EH (cell line): ENCODE results near the gene ARL15.

Experiments used
- DNase-seq: peaks from one replicate; pipeline ENCODE4 v3.0.0-alpha.2; 2015; ENCODE audit warnings: low read depth

ARL15 gene

DNA sequence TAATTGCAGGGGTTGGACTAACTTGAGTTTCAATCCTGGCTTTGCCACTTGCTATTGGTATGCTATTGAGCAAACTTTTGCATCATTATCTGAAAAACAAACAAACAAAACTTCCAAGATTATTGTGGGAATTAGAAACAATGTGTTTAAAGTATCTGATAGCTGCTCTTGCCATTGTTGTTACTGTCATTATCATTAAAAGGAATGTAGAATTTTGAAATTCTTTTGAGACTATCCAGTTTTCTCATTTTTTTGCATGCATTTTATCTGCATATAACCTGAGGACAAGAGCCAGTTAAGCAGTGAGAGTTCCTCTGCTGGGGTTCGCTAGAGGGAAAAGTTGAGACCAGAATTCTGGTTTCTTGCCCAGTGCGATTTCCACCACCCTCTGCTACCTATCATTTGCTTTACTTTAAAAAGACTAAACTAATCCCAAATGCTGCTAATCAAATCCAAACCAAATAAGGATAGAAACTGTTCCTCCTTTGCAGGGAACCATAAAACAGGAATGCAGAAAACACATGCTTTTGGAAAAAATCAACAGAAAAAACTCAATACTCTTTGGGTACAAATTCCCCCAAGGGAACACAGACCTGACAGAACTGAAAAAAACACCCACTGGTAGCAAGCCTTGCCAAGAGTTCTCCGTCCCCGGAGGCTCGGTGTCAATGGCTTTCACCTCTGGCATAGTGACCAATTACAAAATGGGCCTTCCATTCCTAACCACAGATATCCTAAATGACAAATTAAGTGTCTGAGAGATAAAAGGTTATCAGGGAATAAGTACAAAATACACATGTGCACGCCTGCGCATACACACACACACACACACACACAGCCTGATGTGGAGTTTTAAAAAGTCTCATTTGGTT, 373.7 kb downstream of the ARL15 start:
- peak; percentile 87 for DNase-seq

DNA sequence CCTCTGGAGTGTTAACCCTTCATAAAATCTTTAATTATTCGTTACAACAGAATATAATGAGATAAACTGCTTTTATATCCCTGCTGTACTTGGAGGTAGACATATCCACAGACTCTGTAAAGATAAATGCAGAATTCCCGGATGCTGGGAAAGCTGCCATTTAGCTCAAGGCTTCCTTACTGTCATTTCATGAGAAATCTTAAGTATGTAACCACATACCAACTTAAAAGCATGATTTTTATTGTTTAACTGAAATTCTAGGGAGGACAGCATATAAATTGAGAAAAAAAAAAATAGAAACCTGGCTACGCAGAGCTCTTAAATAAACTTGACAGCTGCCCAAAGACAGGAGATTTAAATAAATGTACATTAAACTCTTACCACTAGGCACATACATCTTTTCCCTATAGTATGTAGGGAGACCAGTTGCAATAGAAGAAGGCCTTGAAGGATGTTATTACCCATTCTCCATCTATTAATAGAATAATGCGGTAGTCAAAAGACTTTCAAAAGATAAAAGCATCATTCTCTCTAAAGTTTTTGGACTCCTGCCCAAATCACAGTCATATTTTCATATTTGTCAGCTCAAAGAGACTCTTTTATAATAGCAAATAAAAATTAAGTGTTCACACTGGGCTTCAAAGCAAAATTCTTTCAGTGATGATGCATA, 376.1 kb downstream of the ARL15 start:
- peak; percentile 92 for DNase-seq

DNA sequence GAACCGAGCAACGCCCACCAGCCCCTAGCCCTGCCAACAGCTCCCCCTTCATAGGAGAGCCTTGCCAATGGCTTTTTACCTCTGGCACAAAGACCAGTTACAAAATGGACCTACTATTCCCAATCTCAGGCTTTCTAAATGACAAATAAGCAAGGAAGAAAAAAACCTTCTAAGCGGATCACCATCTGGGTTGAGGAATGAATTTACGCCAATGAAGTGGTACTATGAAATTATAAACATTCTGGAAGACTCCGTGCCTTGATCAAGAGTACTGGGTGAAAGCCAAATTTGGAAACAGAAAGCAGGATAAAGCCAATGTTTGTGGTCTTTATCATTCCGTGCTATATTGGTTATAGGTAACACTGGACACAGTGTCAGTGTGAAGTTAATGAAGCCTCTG, 378.0 kb downstream of the ARL15 start:
- DNase-seq = no peak

DNA sequence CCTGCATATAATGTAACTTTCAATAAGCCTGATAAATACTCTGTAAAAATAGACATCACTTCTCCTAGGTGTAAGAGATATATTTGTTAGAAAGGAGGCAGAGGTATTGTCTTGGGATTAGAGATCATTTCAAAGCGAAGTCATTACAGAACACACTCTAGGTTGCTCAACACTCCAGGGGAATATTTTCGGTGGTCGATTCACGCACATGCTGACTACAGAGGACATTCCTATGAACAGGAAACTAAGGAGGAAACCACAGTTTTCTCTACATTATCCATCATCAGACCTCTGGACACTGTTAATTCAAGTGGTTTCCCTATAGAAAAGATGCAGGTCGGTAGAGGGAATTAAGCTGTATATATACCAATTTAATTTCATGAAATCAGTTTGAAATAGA, 379.9 kb downstream of the ARL15 start:
- peak; percentile 49 for DNase-seq

DNA sequence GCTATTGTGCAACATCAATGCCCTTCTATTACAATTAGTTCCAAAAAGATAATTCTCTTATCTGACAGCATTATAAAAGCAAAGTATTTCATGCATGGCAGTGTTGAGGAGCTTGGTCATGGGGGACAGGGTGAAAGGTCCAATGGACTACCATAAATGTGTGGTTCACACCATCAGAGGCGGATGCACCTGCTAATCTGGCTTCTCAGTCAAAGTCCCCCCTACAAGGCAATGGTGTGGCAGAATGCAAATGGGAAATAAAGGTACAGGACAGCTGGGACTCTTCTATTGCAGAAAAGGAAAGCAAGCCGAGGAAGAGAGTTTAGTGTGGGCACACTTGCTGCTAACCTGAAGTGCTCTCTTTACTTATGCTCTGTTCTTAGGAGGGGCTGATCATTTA, 380.8 kb downstream of the ARL15 start:
- no peak for DNase-seq

DNA sequence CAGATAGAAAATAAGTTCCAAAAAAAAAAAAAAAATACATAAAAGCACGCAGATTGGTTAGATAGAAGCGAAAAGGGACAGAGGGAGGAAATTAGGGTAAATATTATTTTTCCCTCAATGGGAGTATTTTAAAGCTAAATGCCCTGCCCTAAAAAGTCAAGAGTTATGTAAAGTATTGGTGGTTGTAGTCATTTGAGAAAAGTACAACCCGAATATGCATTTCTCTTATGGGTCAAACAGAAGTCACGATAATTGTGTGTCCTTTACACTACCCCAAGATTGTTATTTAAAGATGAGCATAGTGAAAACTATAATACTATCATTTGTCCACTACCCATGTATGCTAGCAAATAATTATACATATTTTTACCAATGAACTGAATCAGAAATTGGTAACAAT, 381.2 kb downstream of the ARL15 start:
- DNase-seq = peak; percentile 27

DNA sequence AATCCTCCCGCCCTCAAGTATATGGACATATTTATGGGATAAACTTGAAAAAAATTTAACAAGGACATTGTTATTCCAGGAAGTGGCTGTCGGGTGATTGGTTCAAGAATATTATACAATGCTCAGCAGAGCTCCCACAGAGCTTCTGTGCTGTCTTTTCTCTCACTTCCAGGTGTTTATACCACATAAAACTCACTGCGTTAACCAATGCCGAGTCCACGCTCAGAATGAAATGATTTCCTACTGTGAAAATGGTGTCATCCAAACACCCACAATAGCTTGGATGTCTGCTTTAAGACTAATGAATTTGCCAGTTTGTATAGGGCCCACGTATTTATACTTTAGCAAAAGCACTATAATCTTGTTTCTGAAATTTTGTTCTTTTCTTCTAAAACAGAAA, 381.7 kb downstream of the ARL15 start:
- DNase-seq = no peak

DNA sequence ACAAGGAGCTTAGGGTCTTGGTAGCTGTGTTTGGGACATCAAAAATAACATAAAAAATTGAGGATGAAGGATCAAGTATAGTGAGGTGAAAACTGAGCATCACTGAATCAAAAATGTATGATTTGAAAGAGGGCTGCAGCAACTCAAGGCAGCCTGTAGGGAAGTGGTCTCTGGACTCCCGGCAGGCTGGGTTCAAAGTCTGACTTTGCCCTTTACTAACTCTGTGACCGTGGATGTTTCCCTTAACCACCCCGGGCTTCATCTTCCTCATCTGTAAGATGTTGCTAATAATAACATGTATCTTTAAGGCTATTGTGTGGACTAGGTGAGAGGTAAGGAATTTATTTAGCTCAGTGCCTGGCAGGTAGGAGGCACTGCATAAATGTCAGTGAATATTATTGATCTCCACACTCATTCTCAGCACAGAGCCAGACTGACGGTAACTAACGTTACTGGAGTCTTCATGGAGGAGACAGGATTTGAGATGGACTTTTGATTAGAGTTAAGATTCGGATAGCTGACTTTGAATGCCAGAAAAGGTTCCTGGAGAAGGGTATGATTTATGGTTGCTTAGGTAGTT, 382.6 kb downstream of the ARL15 start:
- no peak for DNase-seq

DNA sequence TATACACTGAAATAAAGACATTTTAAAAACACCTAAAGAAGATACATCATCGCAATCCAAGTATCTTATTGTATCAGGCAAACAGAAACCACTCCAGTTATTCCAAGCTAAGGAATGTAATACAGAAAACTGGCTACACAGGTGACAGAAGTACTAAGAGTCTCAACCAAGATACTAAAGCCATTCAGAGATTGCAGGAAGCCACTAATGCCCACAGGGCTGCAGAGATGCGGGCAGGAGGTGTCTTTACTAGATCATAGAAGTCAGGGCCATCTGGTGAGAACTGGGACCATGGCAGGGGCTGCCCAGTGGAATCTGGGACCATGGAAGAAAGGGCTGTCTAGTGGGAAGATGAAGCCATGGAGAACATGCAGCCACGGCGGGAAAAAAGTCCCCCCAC, 384.3 kb downstream of the ARL15 start:
- no peak for DNase-seq

DNA sequence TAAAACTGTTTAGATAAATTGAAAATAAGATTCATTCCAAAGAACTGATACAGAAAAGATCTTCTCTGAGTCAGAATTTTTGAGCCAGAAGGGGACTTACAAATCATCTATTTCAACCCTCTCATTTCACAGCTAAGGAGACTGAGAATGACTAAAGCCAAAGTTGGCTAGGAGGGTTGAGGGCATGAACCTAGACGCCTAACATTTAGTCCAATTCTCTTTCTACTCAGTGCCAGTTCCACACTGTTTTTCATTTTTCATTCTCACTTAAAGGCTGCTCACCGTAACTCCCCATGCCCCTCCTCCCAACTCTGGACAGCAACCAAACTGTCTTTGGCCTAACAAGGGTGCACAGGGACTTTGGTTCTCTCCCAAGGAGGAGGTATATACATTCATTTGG, 386.0 kb downstream of the ARL15 start:
- peak; percentile 37 for DNase-seq

DNA sequence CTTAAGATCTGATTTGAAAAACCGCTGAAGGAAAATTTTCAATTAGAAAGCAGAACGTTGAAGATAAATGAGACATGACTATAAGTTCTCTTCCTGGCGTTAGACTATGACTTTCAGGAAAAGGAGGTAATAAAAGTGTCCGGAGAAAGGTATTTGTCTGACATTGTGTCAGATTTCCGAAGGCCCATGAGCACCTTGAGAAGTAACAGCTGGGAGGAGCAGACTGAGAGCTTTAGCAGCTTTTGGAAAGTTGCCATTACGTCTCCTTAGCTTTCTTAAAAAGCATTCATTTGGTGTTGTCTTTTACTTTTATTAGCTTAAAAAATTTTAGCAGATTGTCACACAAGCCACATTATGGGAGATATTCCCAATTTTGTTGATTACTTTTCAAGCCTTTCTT, 386.4 kb downstream of the ARL15 start:
- DNase-seq = peak; percentile 7

DNA sequence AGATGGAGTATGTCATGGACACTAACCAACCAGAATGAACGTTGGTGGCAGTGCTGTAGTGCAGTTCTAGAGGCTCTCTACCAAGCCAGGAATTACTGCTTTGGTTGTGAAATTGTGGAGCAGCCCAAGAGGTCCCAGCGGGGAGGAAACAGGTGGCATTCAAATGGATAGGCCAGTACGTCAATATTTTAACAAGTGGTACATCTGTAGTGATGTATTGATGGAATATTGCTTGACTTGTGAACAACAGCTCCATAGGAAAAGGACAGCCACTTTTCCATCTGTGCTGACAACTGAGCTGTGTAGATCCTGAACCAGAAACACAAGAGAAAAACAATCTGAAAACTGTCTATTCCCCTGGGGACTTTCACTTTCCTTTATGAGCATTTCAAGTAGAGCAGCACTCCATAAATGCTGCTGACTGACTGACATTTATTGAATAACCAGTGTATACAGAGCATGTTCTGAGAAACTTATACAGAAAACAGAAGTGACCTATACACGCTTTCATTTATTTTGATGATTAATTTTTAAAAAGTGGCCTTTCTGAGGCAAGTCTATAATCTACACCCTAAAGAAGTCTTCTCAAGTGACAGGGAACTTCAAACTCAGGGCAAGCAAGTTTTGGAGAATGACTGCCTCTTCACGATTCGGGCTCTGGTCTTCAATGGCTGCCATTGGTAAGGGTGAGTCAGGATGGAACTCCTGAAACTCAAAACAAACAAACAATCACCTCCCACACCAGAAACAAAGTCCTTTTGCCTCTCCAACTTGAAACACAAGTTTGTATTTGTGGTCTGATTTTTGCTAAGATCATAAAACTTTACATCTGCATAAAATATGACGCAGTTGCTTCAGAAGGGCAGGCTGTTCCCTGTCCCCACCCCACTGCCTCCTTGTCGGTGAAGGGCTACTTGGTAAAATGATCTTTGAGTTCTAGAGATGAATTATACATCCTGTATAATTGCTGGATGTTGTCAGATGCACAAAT, 387.6 kb downstream of the ARL15 start:
- peak; percentile 9 for DNase-seq

DNA sequence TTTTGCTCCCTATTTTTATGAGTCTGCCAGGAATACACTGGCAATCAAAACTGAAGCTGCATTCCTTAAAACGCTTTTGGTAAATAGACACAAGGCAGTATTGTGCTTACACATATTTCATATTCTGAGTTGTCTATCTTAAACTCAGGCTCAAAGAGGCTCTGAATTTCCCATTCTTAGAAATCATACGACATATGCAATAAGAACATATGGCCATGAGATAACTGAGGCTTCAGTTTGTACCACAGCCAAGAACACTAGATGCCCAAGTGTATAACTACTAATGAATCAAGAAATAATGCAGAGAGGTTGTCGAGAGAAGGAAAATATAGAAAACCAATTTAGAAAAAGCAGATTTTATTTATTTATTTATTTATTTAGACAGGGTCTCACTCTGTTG, 392.5 kb downstream of the ARL15 start:
- DNase-seq = no peak

DNA sequence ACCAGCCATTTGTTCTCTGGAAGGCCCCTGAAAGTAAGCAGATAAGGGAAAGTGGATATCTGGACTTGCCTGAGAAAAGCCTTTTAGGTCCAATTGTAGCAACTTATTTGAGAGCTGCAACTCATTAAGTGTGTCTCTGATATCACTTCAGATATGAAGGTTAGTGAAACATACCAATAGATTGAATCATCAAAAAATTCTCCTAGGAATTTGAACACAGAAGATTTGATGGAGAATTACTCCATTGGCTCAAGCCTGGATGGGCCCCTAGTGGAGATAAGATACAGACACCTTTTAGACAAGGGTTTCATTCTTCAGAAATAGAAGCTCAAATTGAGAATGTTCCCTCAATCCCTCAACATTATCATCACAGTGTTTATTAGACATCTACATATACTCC, 393.3 kb downstream of the ARL15 start:
- DNase-seq = peak; percentile 82

DNA sequence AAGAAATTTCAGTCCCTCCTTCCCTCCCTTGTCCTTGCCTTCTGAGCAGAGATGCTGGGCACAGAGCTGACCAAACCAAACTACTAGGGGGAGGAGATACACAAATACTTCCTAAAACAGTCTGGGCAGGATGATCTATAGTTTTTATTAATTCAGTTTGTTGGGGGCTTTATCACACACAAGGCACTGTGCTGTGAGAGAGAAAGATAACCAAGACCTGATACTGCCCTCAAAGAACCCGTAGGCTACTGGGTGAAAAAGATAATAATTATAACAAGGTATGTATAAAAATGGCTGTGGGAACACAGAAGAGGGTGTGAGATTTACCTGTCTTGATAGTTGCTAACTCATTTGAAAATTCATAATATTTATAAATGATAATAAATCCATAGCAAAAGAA, 395.3 kb downstream of the ARL15 start:
- no peak for DNase-seq

DNA sequence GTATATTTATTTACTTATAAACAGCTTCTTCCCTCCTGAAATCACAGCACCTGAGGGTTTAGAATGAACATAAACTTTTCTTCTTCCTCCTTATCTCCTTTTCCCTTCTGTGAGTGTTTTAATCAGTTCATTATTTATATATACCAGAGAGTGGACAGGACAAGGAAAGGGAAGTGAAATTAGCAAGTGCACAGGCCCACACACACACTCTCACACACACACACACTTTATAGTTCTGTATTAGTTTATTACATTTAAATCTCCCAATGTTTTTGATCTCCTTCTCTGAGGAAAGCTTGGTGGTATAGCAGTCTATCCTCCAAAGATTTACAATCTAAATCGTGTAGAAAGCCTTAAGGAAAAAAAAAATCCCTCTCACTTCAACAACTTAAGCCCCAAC, 396.4 kb downstream of the ARL15 start:
- DNase-seq = no peak

DNA sequence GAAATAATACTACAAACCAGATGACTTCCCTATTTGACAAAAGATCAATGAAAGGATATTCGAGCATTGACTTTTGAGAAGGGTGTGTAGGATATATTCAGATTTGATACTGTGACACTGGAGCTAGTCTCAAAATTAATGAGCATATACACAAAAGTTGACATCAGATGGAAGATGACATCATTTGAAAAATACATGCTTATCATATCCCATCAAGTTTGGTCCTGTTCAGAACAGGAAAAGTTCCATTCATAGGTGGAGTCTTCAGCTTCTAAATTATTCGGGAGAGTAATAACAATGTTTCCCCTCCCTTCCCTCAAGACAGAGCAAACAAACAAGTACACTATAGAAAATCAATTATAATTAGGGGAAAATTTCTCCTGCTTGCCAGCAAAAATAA, 401.6 kb downstream of the ARL15 start:
- no peak for DNase-seq

DNA sequence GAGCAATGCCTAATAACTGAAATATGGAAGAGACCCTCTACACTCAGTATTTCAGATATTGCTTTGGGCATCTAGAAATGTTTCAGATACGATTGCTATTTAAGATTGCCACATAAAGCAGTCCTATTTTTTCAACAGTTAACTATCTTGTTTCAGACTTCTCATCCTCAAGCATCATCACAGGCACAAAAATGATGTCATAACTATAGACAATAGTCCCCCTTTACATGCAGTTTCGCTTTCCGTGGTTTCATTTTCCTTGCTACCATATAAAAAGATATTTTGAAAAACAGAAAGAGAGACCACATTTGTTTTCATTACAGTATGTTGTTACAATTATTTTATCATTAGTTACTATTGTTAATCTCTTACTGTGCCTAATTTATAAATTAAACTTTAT, 402.5 kb downstream of the ARL15 start:
- DNase-seq = no peak

DNA sequence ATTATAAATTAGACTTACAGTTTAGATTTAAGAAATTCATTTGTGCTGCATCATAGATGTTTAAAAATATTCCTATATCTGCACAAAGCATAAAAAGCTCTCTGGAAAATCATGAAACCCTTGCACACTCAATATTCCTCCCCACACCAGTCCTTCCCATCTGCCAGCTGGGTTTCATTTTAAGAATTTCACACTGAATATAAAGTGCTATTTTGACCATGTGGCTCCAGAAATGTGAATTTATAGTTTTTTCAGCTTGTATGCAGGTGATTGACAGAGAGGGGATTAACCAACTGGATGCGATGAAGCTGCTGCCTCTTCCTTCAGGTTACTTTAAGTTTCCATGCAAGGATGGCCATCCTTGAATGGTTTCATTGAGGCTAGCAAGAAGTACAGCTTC, 403.6 kb downstream of the ARL15 start:
- DNase-seq = no peak

DNA sequence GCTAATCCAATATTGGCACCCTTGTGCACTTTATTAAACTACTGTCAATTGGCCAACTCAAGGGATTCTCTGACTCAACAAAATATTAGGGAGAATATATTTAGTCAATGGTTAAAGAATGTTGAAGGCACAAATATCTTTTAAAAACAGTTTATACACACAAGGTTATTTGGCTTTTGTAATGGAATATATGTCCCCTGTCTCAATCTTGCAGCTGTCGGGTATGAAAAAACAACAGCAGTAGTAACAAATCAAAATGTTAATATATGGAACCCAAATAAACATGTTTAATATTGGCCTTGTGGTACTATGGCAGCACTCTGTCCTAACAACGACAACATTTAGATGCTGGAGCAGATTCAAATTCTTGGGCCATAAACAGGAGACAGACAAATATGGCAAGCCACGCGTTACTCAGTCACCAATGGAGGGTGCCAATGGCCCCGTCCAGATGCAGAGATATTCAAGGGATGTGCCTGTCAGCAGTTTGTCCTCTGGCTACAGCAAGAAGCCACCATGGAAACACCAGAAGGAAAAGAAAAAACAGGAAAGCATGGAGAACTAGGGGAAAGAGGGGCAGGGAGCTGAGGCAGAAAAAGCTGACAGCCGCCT, 408.0 kb downstream of the ARL15 start:
- DNase-seq = no peak

DNA sequence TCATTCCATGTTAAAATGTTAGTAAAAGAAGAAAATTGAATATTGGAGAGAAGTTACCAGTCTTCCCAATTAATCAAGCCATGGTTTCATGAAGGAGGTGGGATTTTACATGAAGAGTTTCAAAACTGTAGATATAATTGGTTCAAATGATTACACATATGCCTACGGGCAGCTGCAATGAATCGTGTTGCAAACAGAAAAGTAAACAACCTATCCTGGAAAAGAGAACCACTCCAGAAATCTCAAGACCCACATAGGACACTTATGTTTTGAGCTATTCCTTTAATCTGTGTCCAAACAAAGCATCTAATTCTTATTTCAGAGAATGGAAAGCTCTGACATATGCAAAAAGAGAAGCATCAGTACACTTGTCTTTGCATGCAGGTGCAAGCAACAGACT, 409.7 kb downstream of the ARL15 start:
- DNase-seq = no peak
